Progenitor cell of endocrine pancreas (in vitro differentiated cells): Measurements from ENCODE around the gene GAGE13. TPM values are rescaled to one million over a fixed set of nuclear protein-coding genes. Genes with fewer than 3 reads are reported as not detected.
"Not testable (repeated sequence)": the region's sequence is repeated elsewhere in the genome, so short reads cannot be mapped to it uniquely, and the experiment has no call there.

Experiments
- DNase-seq: peaks from one replicate; pipeline ENCODE4 v3.0.0; 2021; ENCODE audit warnings: low spot score; ENCODE audit not compliant: unreplicated experiment
- H3K27ac Mint-ChIP-seq: 2 replicates; pipeline ENCODE4 v1.8.0; 2021; ENCODE audit warnings: mild to moderate bottlenecking, moderate library complexity, mixed read lengths
- H3K27me3 Mint-ChIP-seq: 2 replicates; pipeline ENCODE4 v1.8.0; 2021; ENCODE audit warnings: mixed read lengths
- H3K36me3 Mint-ChIP-seq: 2 replicates; pipeline ENCODE4 v1.8.0; 2022; ENCODE audit warnings: mixed read lengths; ENCODE audit not compliant: insufficient read depth
- H3K4me1 Mint-ChIP-seq: 2 replicates; pipeline ENCODE4 v1.8.0; 2021; ENCODE audit warnings: low read depth, mixed read lengths
- H3K4me3 Mint-ChIP-seq: 2 replicates; pipeline ENCODE4 v1.8.0; 2021; ENCODE audit warnings: low read depth, mild to moderate bottlenecking, moderate library complexity, mixed read lengths
- H3K9me3 Mint-ChIP-seq: 2 replicates; pipeline ENCODE4 v1.8.0; 2021; ENCODE audit warnings: low read depth, mixed read lengths
- CTCF ChIP-seq: fragments of 200-600 bp; sonication (generic); IDR thresholded peaks from one replicate; pipeline ENCODE4 v1.5.0; 2021; ENCODE audit warnings: antibody characterized with exemption, mild to moderate bottlenecking; ENCODE audit not compliant: unreplicated experiment
- total RNA-seq: library from RNA; stranded (reverse); gene quantifications from 2 replicates; pipeline ENCODE4 v1.2.1, GENCODE V29; 2021

GAGE13 gene
- total RNA-seq, 1 donor from 2014 or later, result not detected

GRCh38 chrX:49290215-49290614 is 41.2 kb upstream of the GAGE13 start:
- no peak for DNase-seq
- Mint-ChIP-seq H3K4me1 (peaks cover 2% of the 10 kb centered on the region), H3K27me3 (peaks cover 3% of the 10 kb centered on the region), H3K27ac (no peak overlapping the region), H3K36me3 (no peaks in the 10 kb centered on the region), H3K4me3 (no peak overlapping the region), H3K9me3 (peaks cover 3% of the 10 kb centered on the region)
- TF ChIP-seq CTCF, result no peak

- Mint-ChIP-seq H3K4me1 (peaks cover 2% of the 10 kb centered on the region), H3K4me3 (no peak overlapping the region), H3K27ac (no peak overlapping the region), H3K9me3 (peaks cover 13% of the 10 kb centered on the region), H3K36me3 (peaks cover 2% of the 10 kb centered on the region), H3K27me3 (peaks cover 3% of the 10 kb centered on the region)
- TF ChIP-seq CTCF, result peak; percentile 60
- DNase-seq, result peak; percentile 47
Measured at GRCh38 chrX:49291615-49292337, 39.6 kb upstream of the GAGE13 start.

DNA sequence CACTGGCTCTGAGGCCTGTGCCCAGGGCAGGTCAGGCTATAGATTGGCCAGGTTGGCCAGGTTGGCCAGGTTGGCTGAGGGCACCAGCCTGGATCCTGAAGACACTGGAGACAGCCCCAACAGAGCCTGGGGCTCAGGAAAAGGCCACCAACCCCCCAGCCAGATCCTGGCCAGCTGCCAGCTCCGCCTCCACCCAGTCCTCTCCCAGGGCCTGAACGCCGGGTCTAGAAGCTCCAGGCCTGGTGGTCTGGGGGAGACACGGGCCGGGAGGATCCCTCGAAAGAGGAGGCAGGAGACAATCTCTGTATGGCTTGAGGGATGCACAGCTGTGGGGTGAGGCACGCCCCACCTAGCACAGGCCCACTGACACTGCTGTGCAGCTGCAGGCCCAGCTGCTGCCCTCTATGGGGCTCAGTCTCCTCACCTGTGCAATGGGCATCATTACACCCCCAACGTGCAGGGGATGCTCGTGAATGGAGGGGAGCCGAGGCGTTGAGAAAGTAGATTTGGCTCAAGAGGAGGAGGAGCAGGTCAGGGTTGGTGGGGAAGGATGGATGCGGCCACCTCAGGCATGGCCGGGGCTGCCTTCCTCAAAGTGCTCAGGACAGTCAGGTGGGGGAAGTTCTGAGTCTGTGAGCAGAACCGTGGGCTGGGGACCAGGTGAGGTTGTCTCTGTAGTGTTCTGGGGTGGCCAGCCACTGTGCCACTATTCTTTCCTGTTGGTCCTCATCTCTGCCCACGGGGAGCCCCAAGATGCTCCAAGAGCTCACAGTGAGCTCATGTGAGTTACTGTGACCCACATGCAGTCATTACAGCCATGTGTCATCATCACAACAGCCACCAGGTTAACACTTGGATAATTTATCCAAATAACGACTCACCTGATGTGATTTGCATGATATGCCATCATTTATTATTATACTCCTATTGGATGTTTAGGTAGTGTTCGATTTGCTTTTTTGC is 38.7 kb upstream of the GAGE13 start:
- Mint-ChIP-seq H3K4me3 (no peak overlapping the region), H3K4me1 (peaks cover 2% of the 10 kb centered on the region), H3K36me3 (peaks cover 2% of the 10 kb centered on the region), H3K27ac (no peak overlapping the region), H3K27me3 (peaks cover 3% of the 10 kb centered on the region), H3K9me3 (peaks cover 15% of the 10 kb centered on the region)
- no peak for DNase-seq
- TF ChIP-seq CTCF, result no peak

DNA sequence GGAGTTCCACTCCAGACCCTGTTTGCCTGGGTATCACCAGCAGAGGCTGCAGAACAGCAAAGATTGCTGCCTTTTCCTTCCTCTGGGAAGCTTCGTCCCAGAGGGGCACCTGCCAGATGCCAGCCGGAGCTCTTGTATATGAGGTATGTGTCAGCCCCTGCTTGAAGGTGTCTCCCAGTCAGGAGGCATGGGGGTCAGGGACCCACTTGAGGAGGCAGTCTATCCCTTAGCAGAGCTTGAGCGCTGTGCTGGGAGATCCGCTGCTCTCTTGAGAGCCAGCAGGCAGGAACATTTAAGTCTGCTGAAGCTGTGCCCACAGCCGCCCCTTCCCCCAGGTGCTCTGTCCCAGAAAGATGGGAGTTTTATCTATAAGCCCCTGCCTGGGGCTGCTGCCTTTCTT is 32.1 kb upstream of the GAGE13 start:
- H3K36me3 Mint-ChIP-seq, H3K4me1 Mint-ChIP-seq, H3K4me3 Mint-ChIP-seq, H3K27ac Mint-ChIP-seq, DNase-seq, H3K27me3 Mint-ChIP-seq: not testable (repeated sequence)
- peaks cover 28% of the 10 kb centered on the region for H3K9me3 Mint-ChIP-seq

- H3K4me1 Mint-ChIP-seq, result no peaks in the 10 kb centered on the region
- no peak overlapping the region for H3K4me3 Mint-ChIP-seq
- peaks cover 28% of the 10 kb centered on the region for H3K9me3 Mint-ChIP-seq
- H3K27ac Mint-ChIP-seq, result no peak overlapping the region
- peaks cover 4% of the 10 kb centered on the region for H3K36me3 Mint-ChIP-seq
- H3K27me3 Mint-ChIP-seq, result no peaks in the 10 kb centered on the region
- no peak for TF ChIP-seq CTCF
- no peak for DNase-seq
Measured at GRCh38 chrX:49300703-49301102, 30.7 kb upstream of the GAGE13 start.
